Stimulated activated CD4-positive, alpha-beta T cell treated with anti-CD3 and anti-CD28 coated beads, Interleukin-12 subunit alpha, Interleukin-12 subunit beta, amount 100 ng/mL, for 4 hours (primary cell): ENCODE measurements around the gene COL25A1.
"Not testable (repeated sequence)": the region's sequence is repeated elsewhere in the genome, so short reads cannot be mapped to it uniquely, and the experiment has no call there.

Experiments used
- DNase-seq: peaks from one replicate; pipeline ENCODE4 v3.0.0-alpha.2; 2020

The COL25A1 gene

DNA sequence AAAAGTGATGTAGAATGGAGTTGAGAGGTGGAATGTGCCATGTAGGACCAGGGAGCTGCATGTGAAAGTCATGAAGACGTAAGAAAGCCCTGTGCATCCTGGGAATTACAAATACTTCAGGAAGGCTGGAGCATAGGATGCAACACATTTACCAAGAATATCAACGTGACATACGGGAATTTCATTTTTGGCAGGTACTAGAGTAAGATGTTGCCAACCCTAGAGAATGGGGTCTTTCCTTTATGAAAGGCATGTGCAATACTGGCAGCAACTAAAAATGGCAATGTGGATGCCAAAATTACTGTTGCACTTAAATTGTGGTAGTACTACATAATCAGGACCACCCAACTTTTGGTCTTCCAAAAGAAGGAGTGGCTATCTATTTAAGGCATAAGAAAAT lies 188.0 kb downstream of the COL25A1 start:
- DNase-seq = no peak

DNA sequence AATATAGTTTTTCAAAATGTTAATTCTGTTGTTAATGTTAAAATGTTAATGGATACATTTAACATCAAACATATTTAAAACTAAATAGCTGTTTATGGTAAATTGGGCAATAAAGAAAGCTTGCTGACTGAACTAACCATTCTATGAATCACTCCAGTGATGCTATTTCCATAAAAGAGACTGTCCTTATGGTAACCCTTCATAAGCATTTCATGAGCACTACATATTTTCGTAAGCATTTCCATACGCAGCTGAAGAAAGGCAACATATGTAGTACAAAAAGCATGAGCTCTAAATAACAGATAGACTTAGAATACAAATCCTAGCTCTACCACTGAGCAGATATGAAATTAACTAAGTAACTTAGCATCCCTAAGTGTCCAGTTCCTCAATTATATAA lies 188.9 kb downstream of the COL25A1 start:
- DNase-seq = no peak

DNA sequence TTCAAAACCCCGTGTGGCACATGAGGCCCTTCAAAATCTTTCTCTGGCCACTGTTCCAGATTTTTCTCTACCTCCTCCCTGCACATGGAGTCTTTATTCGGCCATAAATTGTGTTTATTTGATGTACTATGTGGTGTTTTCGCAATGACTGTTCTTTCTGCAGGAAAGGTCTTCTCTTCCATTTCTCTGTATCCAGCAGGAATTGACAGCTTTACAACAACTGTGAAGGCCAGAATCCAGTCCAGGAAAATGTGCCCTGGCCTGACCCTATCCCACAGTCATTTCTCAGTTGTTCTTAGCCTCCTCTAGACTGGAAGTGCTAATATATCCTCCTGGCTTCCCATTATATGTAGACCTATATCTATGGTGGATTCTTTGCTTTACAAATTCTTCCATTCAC lies 191.4 kb downstream of the COL25A1 start:
- no peak for DNase-seq

DNA sequence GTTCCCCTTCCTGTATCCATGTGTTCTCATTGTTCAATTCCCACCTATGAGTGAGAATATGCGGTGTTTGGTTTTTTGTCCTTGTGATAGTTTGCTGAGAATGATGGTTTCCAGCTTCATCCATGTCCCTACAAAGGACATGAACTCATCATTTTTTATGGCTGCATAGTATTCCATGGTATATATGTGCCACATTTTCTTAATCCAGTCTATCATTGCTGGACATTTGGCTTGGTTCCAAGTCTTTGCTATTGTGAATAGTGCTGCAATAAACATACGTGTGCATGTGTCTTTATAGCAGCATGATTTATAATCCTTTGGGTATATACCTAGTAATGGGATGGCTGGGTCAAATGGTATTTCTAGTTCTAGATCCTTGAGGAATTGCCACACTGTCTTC lies 194.2 kb downstream of the COL25A1 start:
- DNase-seq = not testable (repeated sequence)

DNA sequence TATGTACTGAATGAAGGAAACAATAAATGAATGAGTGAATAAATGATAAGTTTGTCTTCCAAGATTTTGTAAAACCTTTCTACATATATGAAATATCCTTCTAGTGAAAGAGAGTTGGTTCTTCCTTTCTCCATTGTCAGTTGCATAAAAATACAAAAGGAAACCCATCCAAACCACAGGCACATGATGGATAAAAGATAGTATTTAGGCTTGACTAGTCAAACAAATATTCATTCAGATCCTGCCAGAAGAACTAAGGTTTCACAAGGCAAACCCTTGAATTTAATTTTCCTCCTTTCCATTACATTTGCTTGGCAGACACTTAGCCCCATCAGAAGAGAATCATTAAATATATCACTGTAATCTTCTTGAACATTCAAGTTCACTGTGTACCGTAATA lies 208.4 kb downstream of the COL25A1 start:
- no peak for DNase-seq

DNA sequence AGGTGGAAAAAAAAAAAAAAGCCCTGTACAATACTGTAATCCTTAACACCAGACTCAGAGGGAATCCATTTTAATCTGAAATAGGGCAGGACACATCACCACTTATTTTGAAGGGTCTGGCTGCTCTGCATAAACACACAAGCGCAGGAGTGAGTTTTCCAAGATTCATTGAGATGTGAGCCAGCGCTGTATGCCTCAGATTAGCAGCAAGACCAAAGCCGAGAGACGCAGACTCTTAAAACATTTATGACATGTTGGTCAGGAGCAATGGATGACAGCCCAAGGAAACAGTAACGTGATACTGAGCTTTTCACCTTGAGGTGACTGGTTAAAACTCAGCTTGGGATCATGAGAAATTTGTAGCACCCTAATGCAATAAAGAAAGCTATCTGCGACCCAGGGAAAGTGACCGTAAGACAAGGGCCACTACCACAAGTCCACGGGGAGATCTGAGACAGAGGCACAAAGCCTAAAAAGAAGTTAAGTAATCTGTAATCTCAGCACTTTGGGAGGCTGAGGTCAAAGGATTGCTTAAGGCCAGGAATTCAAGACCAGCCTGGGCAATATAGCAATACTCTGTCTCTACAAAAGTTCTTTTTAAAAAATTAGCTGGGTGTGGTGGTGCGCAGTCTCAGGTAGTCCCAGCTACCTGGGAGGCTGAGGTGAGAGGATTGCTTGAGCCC lies 210.6 kb downstream of the COL25A1 start:
- DNase-seq = no peak

DNA sequence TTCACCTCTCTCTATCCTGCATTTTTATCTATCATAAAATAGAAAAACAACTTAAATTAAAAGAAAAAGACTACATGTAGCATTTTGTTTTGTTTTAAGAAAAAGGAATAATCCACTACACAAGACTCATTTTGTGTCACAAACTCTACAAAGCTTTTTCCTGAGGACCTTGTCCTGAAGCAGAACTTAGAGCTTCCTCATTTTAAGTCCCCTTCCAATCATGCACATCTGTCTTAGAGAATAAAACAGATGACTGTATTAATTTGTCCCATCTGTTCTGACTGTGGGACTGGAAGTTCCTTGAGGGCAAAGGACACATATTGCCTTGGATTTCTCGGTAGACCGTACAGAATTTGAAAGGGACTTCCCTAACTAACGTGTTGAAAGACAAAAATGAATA lies 218.5 kb downstream of the COL25A1 start:
- DNase-seq = no peak

DNA sequence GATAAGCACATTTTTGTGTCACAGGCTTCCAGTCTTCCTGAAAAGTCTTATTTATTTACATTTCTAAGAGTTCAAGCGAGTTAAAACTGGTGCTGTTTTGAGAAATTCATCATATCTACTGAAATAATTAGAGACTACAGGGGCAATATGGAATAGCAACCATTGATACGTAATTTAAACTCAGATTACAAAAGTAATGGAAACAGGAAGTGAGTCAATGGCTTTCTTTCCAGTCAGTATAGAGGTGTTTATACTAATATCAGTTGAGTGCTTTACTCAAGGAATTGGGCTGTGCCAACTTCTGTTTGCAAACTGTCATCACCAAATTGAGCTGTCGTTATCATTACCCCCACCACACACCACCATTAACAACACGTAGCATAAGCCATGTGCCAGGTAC lies 222.7 kb downstream of the COL25A1 start:
- no peak for DNase-seq

DNA sequence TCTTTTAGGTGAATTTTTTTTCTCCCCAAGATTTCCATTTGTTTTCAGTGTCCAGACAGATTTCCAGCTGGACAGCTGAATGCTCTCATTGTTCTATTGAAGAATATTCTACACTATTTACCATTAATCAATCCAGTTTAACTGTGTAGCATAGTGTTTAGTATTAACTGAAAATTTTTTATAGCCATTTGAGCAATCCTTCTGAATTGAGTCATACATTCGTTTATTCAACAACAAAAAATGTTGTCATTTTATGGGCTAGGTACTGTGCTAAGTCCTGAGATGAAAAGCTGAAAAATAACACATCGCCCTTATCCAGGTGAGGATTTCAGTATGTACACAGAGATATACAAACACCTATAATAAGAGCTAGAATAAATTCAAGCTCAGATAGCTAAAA lies 223.3 kb downstream of the COL25A1 start:
- no peak for DNase-seq

DNA sequence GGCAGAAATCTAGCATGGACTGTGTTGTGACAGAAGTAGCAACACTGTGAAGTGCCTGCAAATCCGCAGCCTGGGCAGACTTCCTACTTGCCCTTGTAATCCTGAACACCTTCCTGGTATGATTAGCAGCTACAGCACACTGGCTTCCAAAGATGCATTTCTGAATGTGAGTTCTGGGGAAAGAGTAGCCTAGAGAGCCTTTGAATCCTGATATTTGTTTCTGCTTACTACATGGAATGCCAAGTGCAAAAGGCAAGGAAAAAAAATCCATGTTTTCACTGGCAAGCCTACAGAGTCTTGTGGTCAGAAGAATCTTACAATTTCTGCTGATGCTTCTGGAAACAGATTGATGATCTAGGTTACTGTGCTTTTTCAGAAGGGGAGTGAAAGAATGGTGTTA lies 223.7 kb downstream of the COL25A1 start:
- DNase-seq = no peak

DNA sequence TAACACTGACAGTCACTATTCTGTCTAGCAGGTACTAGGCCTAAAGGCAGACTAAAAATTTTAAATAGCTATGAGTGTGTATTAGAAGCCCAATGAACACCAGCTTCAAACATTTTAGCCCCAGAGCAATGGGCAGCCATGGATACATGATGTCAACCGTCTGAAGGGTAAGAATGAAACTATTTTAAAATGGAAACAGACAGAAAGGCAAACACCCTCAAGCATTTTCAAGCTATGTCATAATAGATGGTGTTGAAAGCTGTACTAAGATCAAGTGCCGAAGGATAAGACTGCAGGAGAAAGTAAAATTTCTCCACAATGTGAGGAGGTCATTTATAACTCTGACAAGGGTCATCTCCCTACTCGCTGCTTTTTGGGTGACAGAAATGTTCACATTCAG lies 225.0 kb downstream of the COL25A1 start:
- DNase-seq = no peak

DNA sequence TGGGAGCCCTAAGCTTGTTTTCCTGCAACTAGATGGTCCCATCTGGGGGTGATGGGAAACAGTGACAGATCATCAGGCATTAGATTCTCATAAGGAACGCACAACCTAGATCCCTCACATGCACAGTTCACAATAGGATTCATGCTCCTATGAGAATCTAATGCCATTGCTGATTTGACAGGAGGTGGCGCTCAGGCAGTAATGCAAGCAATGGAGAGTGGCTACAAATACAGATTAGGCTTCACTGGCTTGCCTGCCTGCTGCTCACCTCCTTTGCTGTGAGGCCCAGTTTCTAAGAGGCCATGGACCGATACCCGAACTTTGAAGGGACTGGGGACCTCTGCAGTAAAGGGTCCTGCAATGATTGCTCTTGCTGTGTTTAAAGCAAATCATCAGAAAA lies 225.7 kb downstream of the COL25A1 start:
- DNase-seq = not testable (repeated sequence)

DNA sequence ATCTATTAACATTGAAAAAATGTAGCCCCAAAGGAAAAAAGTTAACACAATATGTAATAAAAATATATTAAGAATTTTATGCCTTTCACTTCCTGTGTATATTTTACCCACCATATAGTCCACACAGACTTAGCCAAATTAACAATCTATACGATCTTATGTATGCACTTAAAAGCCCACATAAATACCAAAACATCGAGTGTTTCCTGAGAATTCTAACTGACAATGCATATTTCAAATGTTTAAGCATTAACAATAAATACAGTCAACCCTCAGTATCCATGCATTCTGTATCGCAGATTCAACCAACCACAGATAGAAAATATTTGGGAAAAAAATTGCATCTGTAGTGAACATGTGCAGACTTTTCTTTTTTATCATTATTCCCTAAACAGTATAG lies 226.8 kb downstream of the COL25A1 start:
- no peak for DNase-seq

DNA sequence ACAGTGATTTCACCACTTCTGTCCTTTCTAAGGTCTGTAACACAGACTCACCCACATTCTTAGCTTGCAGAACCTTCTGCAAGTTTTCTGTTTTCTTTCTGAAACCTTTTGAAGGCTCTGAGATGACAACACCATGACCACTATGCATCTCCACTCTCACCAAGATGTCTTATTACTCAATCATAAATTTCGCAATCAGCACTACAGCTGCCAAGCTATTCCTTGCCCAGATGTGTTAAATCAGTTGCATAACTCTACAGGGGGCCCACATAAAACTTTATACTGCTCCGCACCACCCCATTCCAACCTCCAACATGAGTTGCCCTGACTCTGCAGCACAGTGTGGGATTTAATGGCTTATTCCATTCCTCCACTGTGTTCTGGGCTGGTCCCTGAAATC lies 229.9 kb downstream of the COL25A1 start:
- DNase-seq = no peak

DNA sequence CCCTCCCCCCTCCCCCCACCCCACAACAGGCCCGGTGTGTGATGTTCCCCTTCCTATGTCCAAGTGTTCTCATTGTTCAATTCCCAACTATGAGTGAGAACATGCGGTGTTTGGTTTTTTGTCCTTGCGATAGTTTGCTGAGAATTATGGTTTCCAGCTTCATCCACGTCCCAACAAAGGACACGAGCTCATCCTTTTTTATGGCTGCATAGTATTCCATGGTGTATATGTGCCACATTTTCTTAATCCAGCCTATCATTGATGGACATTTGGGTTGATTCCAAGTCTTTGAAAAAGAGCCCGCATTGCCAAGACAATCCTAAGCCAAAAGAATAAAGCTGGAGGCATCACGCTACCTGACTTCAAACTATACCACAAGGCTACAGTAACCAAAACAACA lies 231.8 kb downstream of the COL25A1 start:
- DNase-seq = not testable (repeated sequence)

DNA sequence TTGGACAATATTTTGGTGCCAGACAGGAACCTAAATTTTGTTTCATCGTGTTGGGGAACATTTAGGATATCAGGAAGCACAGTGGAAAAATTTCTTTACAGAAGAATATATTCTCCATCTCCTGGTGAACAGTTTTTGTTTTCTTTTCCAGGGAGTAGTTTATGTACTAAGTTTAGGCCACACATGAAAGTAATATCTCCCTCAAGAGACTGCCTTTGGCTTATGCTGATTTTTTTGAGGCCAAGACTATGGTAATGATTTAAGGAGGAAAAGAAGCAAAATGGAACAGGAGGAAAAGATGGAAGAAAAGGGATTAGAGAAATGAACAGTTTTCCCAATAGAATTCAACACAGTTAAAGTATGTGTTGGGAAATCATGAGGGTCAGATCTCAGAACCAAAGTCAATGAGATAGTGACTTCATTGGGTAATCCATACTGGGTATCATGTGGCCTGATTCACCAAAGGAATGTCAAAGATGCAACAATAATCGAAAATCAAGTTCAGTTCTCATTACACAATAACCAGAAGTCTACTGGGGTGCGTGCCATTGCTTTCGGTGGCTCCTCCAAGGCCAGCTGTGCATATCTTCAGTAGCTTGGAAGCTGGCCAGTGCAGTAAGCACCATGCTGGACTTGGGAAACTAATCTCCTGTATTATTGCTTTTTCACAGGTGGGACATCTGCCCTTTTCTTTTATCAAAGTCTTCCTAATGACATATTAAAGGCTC lies 234.8 kb downstream of the COL25A1 start:
- DNase-seq = no peak

DNA sequence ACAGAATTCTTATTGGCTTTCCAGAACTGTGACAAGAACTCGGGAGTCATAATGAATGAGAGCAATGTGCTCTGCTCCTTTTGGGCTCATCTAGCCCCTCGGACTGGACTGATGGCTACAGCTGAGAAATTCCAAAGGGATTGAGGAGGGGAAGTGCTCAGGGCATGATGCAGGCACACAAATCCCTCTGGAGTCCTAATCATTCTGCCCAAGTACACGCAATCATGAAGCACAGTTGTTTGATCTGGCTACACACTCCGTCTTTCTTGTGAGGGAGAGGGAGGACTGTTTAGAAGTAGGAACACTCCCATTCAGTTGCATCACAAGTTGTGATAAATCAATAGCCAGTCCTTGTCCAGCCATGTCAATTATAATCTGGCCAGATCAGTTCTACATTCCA lies 237.5 kb downstream of the COL25A1 start:
- no peak for DNase-seq

DNA sequence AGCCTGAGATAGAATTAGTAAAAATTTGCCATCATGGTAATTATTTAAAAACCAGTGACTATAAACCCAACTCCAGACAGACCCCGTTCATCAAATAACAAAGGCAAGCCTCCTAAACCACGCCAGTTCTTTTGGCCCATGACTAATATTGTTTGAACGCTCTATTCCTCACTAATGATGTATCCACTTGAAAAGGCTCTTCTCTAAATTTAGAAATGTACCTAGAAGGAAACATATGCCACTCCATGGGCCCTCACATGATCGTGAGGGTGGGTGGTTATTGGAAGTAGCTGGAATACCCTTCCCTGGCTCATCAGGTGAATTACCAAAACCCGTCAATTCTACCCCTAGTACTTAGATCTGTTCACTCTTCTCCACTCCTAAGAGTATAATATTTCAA lies 249.2 kb downstream of the COL25A1 start:
- DNase-seq = no peak

DNA sequence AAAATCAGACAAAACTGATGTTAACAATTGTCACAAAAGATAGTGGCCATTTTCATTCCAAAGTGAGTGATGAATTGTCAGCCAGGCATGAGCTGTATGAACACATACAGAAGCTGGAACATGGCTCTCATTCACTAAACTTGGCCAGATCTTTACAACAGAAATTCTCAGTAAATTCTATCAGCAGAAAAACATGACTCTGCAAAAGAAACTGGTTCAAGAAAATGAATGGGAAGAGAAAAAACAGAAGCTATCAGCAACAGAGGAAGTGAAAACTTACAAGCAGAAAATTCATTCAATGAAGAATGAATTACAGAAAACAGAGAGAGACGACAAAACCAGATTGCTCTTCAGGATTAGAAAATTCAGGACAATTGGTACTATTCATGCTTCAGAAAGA lies 249.6 kb downstream of the COL25A1 start:
- DNase-seq = no peak

DNA sequence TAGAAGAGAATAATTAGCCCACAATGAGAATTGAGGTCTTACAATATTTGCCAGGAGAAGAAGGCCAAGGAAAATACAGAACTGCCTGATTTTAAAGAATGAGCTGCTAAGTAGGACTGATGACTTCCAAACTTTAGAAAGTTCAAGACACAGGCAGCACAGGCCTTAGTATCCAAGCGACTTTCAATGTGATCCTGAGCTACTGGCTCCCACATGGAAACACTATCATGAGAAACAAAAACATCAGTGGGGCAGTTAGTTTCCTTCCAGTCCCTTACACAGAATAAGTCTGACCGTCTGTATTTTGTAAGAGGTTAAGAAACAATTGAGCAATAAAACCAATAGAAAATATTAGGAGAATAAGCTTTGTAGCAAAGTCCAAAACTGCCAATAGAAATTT lies 251.4 kb downstream of the COL25A1 start:
- no peak for DNase-seq

DNA sequence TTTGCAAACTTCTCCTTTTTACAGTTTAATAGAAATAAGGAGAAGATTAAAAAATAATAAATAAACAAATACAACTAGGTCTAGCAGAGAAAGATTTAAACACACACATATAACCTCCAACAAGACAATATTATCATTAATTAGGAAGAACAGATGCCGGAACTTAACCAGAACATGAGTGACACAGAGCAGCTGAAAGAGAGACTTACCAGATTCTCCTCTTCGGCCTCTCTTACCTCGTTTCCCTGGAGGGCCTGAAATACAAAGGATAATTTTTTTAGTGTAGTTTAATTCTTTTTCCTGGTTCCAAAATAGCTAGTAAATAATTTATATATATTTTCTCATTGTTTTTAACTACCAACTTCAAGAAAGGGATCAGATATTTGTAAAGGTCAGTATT lies 252.5 kb downstream of the COL25A1 start:
- DNase-seq = no peak

DNA sequence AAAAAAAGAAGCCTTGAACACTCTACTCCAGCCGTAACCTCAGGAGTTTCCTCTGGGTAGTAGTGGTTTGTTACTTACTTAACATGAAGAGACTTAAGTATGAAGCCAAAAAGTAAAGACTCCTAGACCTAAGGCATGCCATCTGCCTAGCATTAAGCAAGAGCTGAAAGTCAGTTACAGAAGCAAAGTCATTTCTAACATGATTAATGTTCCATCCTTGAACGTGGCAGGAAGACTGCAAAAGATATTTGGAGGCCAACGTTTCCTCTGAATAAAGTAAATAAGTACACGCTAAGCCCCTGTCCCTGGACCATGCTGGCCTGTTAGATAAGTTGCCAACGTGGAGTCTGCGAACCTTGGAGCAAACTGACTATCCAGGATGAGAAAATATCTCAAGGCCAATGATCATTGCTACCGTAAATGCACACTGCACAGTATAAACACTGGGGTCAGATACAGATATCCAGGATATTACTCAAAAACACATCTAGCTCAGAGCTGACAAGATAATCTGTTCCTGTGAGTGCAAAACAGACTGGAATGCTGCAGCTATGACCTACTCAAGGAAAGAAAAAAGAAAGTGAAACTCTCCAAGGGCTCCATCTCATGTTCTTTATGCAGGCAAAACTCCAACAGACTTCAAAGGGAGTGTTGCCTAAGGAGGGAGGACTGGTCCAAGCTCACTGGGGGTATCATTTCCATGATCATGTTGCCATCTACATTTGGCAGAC lies 255.8 kb downstream of the COL25A1 start:
- no peak for DNase-seq

DNA sequence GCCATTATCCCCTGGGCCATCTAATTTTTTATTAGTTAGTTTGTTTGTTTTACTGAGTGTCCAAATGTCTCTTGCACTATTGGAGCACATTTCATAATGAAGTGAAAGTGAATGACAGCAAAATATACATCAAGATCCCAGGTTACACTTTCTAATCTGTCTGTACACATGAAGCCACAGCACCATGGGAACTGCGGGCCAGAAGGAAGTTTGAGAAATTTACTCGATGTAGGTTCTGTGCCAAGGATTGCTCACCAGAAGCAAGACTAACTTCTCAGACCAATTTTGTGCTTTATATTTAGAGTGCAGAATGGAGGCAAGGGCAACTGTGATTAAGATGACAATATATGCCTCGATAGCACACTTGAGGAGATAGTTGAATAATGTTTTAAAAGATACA lies 258.0 kb downstream of the COL25A1 start:
- DNase-seq = no peak

DNA sequence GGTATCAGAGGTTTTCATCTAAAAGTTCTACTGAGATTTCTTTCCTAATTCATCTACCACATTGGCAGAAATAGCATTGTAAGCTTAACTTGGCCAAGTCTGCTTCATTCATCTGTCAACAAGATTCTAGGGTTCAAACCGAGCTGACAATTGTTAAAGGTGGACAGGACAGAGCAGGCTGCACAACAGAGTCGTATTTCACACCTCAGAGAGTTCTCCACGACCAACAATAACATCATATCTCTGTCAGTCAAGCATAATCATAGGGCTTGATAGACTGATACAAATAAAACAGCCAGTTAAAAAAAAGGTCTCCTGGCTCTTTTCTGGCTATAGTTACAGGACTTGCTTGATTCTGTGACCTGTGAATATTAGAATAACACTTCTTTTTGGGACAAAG lies 259.2 kb downstream of the COL25A1 start:
- no peak for DNase-seq
